ENCODE data around the gene TUBA4A. TPM values are rescaled to one million over a fixed set of nuclear protein-coding genes. Genes with fewer than 3 reads are reported as not detected.

TUBA4A gene
- total RNA-seq, 2 experiments from 2014 or later: 313 to 344 TPM

DNA sequence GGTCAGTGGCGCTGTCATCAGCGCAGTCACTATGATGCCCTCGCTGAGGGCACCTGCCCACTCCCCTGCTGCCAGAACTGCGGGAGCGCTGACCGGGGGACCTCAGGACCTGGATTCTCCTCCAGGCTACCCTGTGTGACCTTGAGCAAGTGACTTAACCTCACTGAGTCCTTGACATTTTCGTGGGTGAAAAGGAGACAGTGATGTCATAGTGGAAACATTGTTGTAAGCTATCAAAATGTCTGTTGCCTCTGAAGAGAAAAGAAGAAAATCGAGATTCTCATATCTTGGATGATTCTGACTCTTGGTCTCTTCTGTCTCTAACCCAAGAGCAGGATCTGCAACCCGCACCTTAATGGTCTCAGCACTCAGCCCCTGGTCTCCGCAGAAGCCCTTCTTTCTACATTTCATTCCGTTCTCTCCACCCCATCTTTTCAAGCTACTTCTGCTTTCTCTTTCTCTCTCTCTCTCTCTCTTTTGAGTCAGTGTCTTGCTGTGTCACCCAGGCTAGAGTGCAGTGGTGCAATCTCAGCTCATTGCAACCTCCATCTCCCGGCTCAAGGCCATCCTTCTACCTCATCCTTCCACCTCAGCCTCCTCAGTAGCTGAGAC lies 978 bp upstream of the TUBA4A start:
- H3K9me3 Mint-ChIP-seq: no peaks in the 10 kb centered on the region
- ChIA-PET POLR2A (interaction anchor here (0.7 to 15.2 kb wide), 19 partner anchors 7 to 133 kb away, joined by 3 to 425 read pairs (median 13); partner anchors contain the start of genes ABCB6, ANKZF1, ATG9A and CNPPD1), CTCF (interaction anchor here (0.6 to 9.7 kb wide), 13 partner anchors 9 to 197 kb away, joined by 3 to 120 read pairs (median 5); partner anchors contain the start of genes ANKZF1, ATG9A, CNPPD1 and DNAJB2)
- peak overlapping the region; percentile 100 for H3K4me3 Mint-ChIP-seq
- peak; percentile 50 for DNase-seq
- H3K27ac Mint-ChIP-seq: peak overlapping the region; percentile 81
- peaks cover 40% of the 10 kb centered on the region for H3K4me1 Mint-ChIP-seq
- H3K36me3 Mint-ChIP-seq (ENCODE audit: low read depth): peaks cover 37% of the 10 kb centered on the region
- H3K27me3 Mint-ChIP-seq: peaks cover 6% of the 10 kb centered on the region

DNA sequence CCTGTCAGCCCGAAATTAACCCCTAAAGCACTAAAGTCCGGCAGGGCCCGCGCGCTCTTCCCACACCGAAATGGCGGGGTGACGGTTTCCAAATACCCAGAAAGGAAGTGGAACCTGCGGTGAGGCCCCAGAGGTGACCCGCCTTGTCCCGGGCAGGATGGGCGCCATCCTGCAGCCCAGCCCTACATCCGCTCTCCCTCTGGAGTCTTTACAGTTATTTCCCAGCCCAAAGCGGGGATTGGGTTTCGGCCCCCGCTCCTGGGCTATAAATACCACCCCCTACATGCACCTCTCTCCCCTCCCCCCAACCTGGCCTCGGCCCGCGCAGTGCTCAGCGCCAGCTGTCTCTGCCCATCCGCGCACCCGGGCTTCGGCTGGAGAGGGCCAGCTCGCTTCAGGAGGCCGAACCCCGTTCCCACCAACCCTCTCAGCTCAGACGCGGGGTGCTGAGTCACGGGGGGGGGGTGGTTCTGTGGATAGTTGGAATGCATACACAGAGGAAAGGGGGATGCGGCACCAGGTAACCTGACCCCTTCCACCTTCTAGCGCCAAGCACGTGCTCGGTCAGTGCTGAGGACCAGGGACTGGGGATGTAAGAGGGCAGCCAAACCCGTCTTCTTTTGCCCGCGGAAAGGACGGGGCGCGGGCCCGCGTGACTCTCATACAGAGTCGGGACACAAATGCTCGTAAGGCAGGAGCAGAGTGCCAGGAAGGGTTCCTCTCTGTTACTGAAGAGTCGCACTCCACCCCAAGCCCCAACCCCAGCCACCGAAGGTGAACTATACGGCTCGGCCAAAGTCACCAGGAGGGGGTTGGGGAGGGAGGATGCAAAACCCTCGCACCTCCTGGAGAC lies 592 bp downstream of the TUBA4A start, which contains the start of gene TUBA4B:
TSS of gene TUBA4B (plus strand) at position 344 of the 853 bp plus-strand sequence. CDS start at position 509, 165 bp downstream.
- ChIA-PET CTCF (interaction anchor here (0.6 to 9.7 kb wide), 12 partner anchors 8 to 112 kb away, joined by 3 to 120 read pairs (median 6); partner anchors contain the start of genes ANKZF1, ATG9A, DNAJB2 and GLB1L), POLR2A (interaction anchor here (0.6 to 15.2 kb wide), 26 partner anchors 8 to 594 kb away, joined by 3 to 425 read pairs (median 8); partner anchors contain the start of genes ABCB6, ANKZF1, ATG9A and BCS1L)
- peaks cover 53% of the 10 kb centered on the region for H3K36me3 Mint-ChIP-seq (ENCODE audit: low read depth)
- H3K4me1 Mint-ChIP-seq: peaks cover 56% of the 10 kb centered on the region
- no peaks in the 10 kb centered on the region for H3K27me3 Mint-ChIP-seq
- peak; percentile 78 for DNase-seq
- peak within 1 kb of the TSS; percentile 100 for H3K4me3 Mint-ChIP-seq
- peak within 1 kb of the TSS; percentile 81 for H3K27ac Mint-ChIP-seq
- H3K9me3 Mint-ChIP-seq: no peaks in the 10 kb centered on the region

- Mint-ChIP-seq H3K27ac (peak overlapping the region; percentile 81), H3K4me1 (peaks cover 61% of the 10 kb centered on the region), H3K36me3 (ENCODE audit: low read depth) (peaks cover 59% of the 10 kb centered on the region), H3K27me3 (no peaks in the 10 kb centered on the region), H3K9me3 (no peaks in the 10 kb centered on the region), H3K4me3 (peak overlapping the region; percentile 100)
- ChIA-PET CTCF (interaction anchor here (0.6 to 9.7 kb wide), 7 partner anchors 9 to 111 kb away, joined by 3 to 120 read pairs (median 5); partner anchors contain the start of genes ANKZF1 and ATG9A), POLR2A (interaction anchor here (0.6 to 15.2 kb wide), 20 partner anchors 8 to 225 kb away, joined by 3 to 425 read pairs (median 15); partner anchors contain the start of genes ABCB6, ANKZF1, ATG9A and CNPPD1)
- DNase-seq: no peak
Observed at GRCh38 chr2:219252570-219252899, 1.2 kb downstream of the TUBA4A start.

DNA sequence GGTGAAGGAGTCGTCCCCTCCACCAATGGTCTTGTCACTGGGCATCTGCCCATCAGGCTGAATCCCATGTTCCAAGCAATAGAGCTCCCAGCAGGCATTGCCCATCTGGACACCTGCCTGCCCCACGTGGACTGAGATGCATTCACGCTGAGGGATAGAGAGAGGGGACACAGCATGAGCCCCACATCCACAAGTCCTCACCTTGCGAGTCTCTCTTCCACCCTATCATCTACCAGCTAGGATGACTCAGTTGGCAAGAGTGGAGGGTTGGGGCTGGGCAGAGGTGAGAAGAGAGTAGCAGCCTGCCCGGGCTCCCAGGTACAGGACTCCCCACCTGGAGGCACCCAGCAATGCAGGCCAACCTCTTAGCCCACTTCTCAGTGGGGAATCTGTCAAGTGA lies 1.6 kb downstream of the TUBA4A start:
- Mint-ChIP-seq H3K27ac (peak overlapping the region; percentile 81), H3K4me3 (peak overlapping the region; percentile 100), H3K9me3 (no peaks in the 10 kb centered on the region), H3K36me3 (ENCODE audit: low read depth) (peaks cover 63% of the 10 kb centered on the region), H3K27me3 (no peaks in the 10 kb centered on the region), H3K4me1 (peaks cover 66% of the 10 kb centered on the region)
- ChIA-PET CTCF (interaction anchor here (0.6 to 9.7 kb wide), 8 partner anchors 10 to 222 kb away, joined by 3 to 120 read pairs (median 4); partner anchors contain the start of genes ANKZF1 and ATG9A), POLR2A (interaction anchor here (0.7 to 15.2 kb wide), 14 partner anchors 8 to 136 kb away, joined by 3 to 425 read pairs (median 36); partner anchors contain the start of genes ABCB6, ANKZF1, ATG9A and CNPPD1)
- peak; percentile 46 for DNase-seq

DNA sequence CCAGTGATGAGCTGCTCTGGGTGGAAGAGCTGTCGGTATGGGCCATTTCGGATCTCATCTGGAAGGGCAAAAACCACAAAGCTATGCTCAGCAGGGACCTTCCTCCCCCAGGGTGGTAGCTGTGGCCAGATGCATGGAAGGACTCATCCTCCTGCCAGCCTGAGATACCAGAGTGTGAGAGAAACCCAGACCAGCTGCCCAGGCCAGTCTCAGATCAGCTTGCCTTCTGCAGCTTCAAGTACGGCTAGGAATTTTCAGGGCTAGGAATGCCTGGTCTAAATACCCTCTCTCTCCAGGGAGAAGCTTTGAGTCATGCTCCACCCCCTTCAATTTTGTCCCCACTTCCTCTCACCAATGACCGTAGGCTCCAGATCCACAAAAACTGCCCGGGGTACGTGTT lies 2.1 kb downstream of the TUBA4A start:
- peak overlapping the region; percentile 81 for H3K27ac Mint-ChIP-seq
- H3K4me1 Mint-ChIP-seq: peaks cover 70% of the 10 kb centered on the region
- H3K9me3 Mint-ChIP-seq: no peaks in the 10 kb centered on the region
- ChIA-PET CTCF (interaction anchor here (1.0 to 9.7 kb wide), 4 partner anchors 10 to 222 kb away, joined by 3 to 120 read pairs (median 6); partner anchors contain the start of genes ANKZF1 and ATG9A), POLR2A (interaction anchor here (2.9 to 15.2 kb wide), 9 partner anchors 8 to 93 kb away, joined by 17 to 425 read pairs (median 63); partner anchors contain the start of genes ABCB6, ANKZF1, ATG9A and CNPPD1)
- H3K36me3 Mint-ChIP-seq (ENCODE audit: low read depth): peaks cover 68% of the 10 kb centered on the region
- peak overlapping the region; percentile 100 for H3K4me3 Mint-ChIP-seq
- DNase-seq: no peak
- no peaks in the 10 kb centered on the region for H3K27me3 Mint-ChIP-seq

DNA sequence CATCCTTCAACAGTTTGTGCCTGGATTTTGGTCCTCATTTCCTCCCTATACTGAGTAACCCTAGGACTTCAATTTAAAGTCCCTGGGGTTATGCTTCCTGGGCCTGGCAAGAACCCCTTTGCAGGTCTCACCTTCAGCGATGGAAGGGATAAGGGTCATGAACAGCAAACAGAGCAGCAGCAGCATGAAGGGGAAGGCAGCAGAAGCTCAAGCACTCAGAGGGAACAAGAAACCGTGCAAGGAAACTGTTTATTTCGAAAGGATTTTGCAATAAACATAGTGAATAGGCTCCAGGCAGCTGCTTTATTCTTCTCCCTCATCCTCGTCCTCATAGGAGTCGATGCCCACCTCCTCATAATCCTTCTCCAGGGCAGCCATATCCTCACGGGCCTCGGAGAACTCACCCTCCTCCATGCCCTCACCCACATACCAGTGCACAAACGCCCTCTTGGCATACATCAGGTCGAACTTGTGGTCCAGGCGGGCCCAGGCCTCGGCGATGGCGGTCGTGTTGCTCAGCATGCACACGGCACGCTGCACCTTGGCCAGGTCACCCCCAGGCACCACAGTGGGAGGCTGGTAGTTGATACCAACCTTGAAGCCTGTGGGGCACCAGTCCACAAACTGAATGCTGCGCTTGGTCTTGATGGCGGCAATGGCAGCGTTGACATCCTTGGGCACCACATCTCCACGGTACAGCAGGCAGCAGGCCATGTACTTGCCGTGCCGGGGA lies 3.5 kb downstream of the TUBA4A start:
- H3K27me3 Mint-ChIP-seq: no peaks in the 10 kb centered on the region

GRCh38 chr2:219249203-219249980 lies 4.3 kb downstream of the TUBA4A start:
- POLR2A ChIA-PET: interaction anchor here (1.0 to 15.2 kb wide), 10 partner anchors 17 to 853 kb away, joined by 3 to 425 read pairs (median 8); partner anchors contain the start of genes ABCB6, ANKZF1, ATG9A and CNPPD1
- Mint-ChIP-seq H3K4me1 (peaks cover 77% of the 10 kb centered on the region), H3K27me3 (no peaks in the 10 kb centered on the region), H3K27ac (peak overlapping the region; percentile 81), H3K4me3 (peak overlapping the region; percentile 100), H3K36me3 (ENCODE audit: low read depth) (peaks cover 73% of the 10 kb centered on the region), H3K9me3 (no peaks in the 10 kb centered on the region)
- CTCF ChIA-PET: interaction anchor here (1.1 to 9.7 kb wide), 8 partner anchors 20 to 89 kb away, joined by 3 to 120 read pairs (median 4); partner anchors contain the start of genes ANKZF1, ATG9A, CNPPD1 and DNAJB2
- peak; percentile 66 for DNase-seq

More for the DNA sequence above, 3.5 kb downstream of the TUBA4A start:
- CTCF ChIA-PET: interaction anchor here (1.2 to 9.7 kb wide), 7 partner anchors 21 to 90 kb away, joined by 4 to 120 read pairs (median 4); partner anchors contain the start of genes ANKZF1, ATG9A, CNPPD1 and DNAJB2
- no peaks in the 10 kb centered on the region for H3K9me3 Mint-ChIP-seq
- DNase-seq: no peak
- peaks cover 74% of the 10 kb centered on the region for H3K4me1 Mint-ChIP-seq
- POLR2A ChIA-PET: interaction anchor here (1.0 to 15.2 kb wide), 9 partner anchors 17 to 853 kb away, joined by 3 to 425 read pairs (median 19); partner anchors contain the start of genes ABCB6, ANKZF1, ATG9A and CNPPD1
- peaks cover 73% of the 10 kb centered on the region for H3K36me3 Mint-ChIP-seq (ENCODE audit: low read depth)
- peak overlapping the region; percentile 100 for H3K4me3 Mint-ChIP-seq
- peak overlapping the region; percentile 81 for H3K27ac Mint-ChIP-seq

DNA sequence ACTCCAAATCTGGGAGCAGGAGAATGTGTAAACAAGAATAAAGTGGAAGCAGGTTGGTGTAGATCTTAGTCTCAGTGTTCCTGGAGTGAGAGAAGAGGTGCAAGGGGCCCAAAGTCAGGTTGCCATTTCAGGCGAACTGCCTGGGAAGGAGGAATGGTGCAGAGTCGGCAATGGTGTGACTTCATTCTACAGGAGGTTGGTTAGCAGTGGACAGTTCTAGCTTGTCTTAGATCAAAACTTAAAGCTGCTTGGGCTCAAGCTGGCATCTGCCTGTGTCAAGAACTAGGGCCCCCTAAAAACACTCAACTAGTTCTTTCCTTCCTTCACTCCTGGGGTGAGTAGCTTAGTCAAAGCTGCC lies 4.9 kb downstream of the TUBA4A start:
- no peak for DNase-seq
- POLR2A ChIA-PET: interaction anchor here (0.7 to 15.2 kb wide), 10 partner anchors 16 to 90 kb away, joined by 3 to 425 read pairs (median 8); partner anchors contain the start of genes ABCB6, ANKZF1, ATG9A and CNPPD1
- peaks cover 73% of the 10 kb centered on the region for H3K36me3 Mint-ChIP-seq (ENCODE audit: low read depth)
- H3K9me3 Mint-ChIP-seq: no peaks in the 10 kb centered on the region
- H3K4me1 Mint-ChIP-seq: peaks cover 81% of the 10 kb centered on the region
- no peaks in the 10 kb centered on the region for H3K27me3 Mint-ChIP-seq
- H3K27ac Mint-ChIP-seq: peak overlapping the region; percentile 81
- CTCF ChIA-PET: interaction anchor here (1.0 to 9.7 kb wide), 7 partner anchors 11 to 89 kb away, joined by 3 to 120 read pairs (median 4); partner anchors contain the start of genes ANKZF1, ATG9A, DNAJB2 and NHEJ1
- H3K4me3 Mint-ChIP-seq: peak overlapping the region; percentile 100

DNA sequence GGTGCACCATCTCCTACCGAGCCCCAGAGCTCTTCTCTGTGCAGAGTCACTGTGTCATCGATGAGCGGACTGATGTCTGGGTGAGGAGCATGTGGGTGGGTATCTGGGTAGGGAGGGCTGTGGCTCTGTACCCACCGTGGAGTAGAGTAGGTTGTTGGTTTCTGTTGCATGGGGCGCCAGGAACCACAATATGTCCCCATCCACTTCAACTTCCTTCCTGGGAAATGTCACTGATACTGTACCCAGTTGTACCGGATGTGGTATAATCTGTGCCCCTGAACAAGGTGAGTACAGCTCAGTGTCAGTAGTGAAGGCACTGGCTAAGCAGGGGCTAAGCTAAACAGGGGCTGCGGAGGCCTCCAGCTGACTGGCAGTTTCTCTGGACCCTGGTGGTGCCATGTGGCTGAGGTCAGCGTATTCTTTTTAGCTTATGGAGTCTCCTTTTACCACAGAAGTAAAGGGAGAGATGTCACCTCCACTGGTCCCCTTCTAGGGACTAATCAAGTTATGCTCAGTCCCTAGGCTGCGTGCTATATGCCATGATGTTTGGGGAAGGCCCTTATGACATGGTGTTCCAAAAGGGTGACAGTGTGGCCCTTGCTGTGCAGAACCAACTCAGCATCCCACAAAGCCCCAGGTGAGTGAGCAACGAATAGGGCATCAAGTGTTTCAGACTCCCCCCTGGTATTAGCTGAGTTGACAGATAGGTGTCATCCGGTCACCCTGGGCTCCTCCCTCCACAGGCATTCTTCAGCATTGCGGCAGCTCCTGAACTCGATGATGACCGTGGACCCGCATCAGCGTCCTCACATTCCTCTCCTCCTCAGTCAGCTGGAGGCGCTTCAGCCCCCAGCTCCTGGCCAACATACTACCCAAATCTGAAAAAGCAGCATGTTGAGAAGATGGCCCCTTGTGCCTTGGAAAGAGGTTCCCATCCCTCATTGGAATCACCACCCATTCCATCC lies 5.8 kb downstream of the TUBA4A start:
- peak overlapping the region; percentile 100 for H3K4me3 Mint-ChIP-seq
- CTCF ChIA-PET: interaction anchor here (0.8 to 9.7 kb wide), 8 partner anchors 12 to 52 kb away, joined by 3 to 120 read pairs (median 4); partner anchors contain the start of genes ANKZF1, ATG9A and DNAJB2
- no peaks in the 10 kb centered on the region for H3K27me3 Mint-ChIP-seq
- peak overlapping the region; percentile 81 for H3K27ac Mint-ChIP-seq
- H3K9me3 Mint-ChIP-seq: no peaks in the 10 kb centered on the region
- peaks cover 69% of the 10 kb centered on the region for H3K36me3 Mint-ChIP-seq (ENCODE audit: low read depth)
- peak; percentile 76 for DNase-seq
- H3K4me1 Mint-ChIP-seq: peaks cover 87% of the 10 kb centered on the region
- POLR2A ChIA-PET: interaction anchor here (0.6 to 15.2 kb wide), 13 partner anchors 15 to 1018 kb away, joined by 3 to 425 read pairs (median 5); partner anchors contain the start of genes ABCB6, ANKZF1, ATG9A and CNPPD1

GRCh38 chr2:219246559-219246958 lies 7.2 kb downstream of the TUBA4A start:
- H3K27ac Mint-ChIP-seq: peak overlapping the region; percentile 81
- POLR2A ChIA-PET: interaction anchor here (1.3 to 15.2 kb wide), 6 partner anchors 7 to 70 kb away, joined by 3 to 425 read pairs (median 25); partner anchors contain the start of genes ABCB6, ANKZF1, ATG9A and CNPPD1

More at GRCh38 chr2:219246559-219246958, 7.2 kb downstream of the TUBA4A start:
- Mint-ChIP-seq H3K9me3 (no peaks in the 10 kb centered on the region), H3K27me3 (no peaks in the 10 kb centered on the region), H3K4me3 (peak overlapping the region; percentile 100), H3K4me1 (peaks cover 78% of the 10 kb centered on the region), H3K36me3 (ENCODE audit: low read depth) (peaks cover 55% of the 10 kb centered on the region)
- CTCF ChIA-PET: interaction anchor here (1.0 to 3.7 kb wide), 7 partner anchors 8 to 87 kb away, joined by 3 to 32 read pairs (median 12); partner anchors contain the start of genes CNPPD1, DNAJB2 and TUBA4A
- no peak for DNase-seq

All from activated CD4-positive, alpha-beta memory T cell treated with anti-CD3 and anti-CD28 coated beads, Interleukin-2, amount 10 ng/mL, durations not matched to agents 7 days and 5 days (primary cell).